HG03460 (cell line): ENCODE measurements around the gene ITPRID1.
"Not testable (repeated sequence)": the region's sequence is repeated elsewhere in the genome, so short reads cannot be mapped to it uniquely, and the experiment has no call there.

ENCODE experiments used
- ATAC-seq: cut with Tn5 transposase; IDR thresholded peaks from one replicate; pipeline ENCODE4 v1.9.1; 2021; ENCODE audit not compliant: unreplicated experiment

Gene ITPRID1

DNA sequence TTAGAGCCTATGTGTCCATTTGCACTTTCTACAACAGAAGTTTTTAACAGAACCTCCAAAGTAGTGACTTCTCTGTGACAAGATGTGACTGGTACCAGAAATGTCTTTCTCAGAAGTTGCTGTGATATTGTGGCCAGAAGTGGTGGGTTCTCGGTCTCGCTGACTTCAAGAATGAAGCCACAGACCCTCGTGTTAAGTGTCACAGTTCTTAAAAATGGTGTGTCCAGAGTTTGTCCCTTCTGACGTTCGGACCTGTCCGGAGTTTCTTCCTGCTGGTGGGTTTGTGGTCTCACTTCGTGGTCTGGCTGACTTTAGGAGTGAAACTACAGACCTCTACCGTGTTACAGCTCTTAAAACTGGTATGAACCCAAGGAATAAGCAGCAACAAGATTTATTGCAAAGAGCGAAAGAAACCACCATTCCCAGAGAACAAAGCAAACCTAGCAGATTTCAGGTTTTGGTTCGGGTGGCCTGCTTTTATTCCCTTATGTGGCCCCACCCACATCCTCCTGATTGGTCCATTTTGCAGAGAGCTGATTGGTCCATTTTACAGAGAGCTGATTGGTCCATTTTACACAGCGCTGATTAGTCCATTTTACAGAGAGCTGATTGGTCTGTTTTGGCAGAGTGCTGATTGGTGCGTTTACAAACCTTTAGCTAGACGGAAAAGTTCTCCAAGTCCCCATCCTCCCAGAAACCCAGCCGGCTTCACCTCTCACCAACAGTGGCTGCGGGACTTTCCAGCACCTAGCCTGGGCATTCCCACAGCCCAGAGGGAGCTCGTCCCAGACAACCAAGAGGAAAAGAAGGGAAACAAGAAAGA lies 3.0 kb downstream of the ITPRID1 start:
- ATAC-seq = no peak

DNA sequence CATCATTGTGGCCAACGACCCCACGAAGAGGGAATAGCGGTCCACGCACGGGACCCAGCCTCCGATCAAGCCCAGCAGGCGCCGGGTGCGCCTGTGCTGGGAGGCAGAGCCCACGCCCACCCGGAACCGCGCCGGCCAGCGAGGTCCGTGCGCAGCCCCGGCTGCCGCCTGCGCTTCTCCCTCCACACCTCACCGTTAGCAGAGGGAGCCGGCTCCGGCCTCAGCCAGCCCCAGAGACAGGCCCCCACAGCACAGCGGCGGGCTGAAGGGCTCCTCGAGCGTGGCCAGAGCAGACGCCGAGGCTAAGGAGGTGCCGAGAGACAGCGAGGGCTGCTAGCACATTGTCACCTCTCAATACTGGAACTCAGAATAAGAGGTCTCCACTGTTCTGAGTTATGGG lies 3.6 kb downstream of the ITPRID1 start:
- no peak for ATAC-seq

DNA sequence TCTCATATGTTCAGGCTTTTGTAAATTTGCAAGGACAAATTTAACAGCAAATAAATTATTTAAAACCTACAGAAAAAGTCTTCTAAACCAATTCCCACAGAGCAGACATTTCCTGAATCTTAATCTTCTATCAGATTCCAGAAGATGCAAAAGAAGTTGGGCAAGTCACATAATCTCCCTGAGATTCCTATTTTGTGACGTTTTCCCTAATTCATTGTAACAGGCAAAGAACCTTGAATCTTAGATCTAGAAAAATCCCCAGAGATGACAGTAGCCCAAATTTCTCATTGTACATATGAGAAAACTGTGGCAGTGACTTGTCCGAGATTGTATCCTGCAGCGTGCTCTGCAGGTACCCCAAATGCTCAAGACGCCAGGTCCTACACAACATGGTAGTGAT lies 4.9 kb downstream of the ITPRID1 start:
- ATAC-seq = no peak

GRCh38 chr7:31521336-31522010 lies 7.6 kb downstream of the ITPRID1 start:
- ATAC-seq = no peak

- no peak for ATAC-seq
These were observed 13.0 kb downstream of the ITPRID1 start for GRCh38 chr7:31526864-31527263.

DNA sequence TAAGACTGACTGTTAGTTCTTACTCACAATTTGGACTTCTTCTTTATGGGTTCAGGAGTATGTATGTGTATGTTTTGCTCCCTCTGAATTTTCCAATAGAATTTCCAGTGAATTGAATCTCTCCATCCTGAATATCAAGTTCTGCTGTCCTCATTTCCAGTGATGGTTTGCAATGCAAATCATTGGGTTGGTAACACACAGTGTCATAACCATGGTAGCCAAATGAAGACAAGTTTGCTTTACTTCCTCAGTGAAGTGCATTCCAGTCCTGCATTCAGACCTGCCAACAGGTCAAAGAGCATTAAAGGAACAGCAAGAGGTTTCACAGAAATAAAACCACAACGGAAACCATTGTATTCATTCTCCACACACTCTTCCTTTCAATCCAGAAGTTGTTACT lies 15.2 kb downstream of the ITPRID1 start:
- ATAC-seq = no peak

GRCh38 chr7:31540651-31541185 lies 26.8 kb downstream of the ITPRID1 start:
- not testable (repeated sequence) for ATAC-seq

DNA sequence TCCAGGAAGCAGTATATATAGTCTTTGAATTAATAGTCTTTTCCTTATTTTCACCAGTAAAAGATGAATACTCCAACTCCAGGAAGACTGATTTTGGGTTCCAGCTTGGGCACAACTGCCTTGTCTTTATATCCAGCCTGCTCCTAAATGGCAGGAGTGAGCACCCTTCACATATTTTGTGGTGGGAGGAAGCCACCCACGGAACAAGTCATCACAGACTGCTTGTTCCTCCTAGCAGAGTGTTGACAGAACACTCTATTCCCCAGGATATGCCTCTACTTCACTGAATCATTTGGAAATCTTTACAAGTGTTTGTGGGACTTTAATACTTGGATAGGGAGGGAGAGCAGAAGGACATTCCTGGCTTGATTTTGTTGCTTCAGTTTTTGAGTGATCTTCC lies 31.7 kb downstream of the ITPRID1 start:
- ATAC-seq = no peak

DNA sequence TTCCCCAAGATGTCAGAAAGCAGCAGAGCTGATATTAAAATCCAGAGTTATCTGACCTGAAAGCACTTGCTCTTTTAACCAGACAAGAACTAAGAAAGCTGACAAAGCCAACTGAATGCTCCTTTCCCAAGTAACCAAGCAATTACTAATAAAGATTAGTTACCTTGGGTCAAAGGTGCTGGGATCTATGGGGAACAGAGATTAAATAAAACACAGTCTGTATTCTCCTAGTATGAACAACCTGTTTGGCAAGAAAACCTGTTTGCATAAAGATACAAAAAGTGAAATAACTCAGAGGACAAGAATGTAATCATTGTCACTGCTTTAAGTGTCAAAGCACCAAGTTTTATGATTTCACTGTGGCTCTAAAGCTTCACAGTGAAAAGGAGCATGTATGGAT lies 35.7 kb downstream of the ITPRID1 start:
- no peak for ATAC-seq

- ATAC-seq = no peak
These were observed 36.5 kb downstream of the ITPRID1 start for GRCh38 chr7:31550432-31550831.

GRCh38 chr7:31553661-31554081 lies 39.8 kb downstream of the ITPRID1 start:
- ATAC-seq = no peak

GRCh38 chr7:31562002-31562401 lies 48.1 kb downstream of the ITPRID1 start:
- no peak for ATAC-seq

GRCh38 chr7:31563522-31563921 lies 49.6 kb downstream of the ITPRID1 start:
- ATAC-seq = no peak

- no peak for ATAC-seq
These were observed 50.1 kb downstream of the ITPRID1 start for GRCh38 chr7:31563951-31564350.

- no peak for ATAC-seq
These were observed 50.8 kb downstream of the ITPRID1 start for GRCh38 chr7:31564661-31565060.

- ATAC-seq = no peak
These were observed 55.6 kb downstream of the ITPRID1 start for GRCh38 chr7:31569528-31569927.

DNA sequence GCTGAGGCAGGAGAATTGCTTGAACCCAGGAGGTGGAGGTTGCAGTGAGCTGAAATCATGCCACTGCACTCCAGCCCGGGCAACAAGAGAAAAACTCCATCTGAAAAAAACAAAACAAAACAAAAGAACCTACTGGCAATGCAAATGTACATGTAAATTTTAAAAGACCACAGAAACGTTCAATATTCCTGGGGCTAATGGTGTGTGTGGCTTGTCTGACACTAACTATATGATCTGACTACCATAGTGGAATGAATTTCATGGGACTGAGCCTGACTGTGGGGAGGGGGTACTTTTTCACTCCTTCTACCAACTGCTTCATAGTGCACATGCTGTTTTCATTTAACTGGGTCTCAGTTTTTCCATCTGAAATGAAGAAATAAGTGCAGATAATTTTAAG lies 69.6 kb downstream of the ITPRID1 start:
- ATAC-seq = no peak

DNA sequence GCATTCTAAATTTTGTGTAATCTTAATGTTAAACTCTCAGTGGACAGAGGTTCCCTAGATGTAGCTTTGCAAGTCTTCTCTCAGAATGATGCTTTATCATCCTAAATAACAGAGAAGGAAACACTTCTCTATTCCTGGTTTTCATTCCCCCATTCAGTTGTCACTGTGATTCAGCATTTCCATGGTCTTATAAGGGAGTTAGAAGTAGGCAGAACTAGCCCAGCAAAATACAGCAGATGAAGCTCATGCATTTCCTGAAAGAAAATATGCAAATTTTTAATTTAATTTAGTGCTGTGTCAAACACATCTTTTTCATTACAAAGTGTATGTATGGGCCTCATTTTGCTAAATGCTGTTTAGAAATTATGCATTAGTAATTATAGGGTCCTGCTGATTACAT lies 70.1 kb downstream of the ITPRID1 start:
- ATAC-seq = no peak

GRCh38 chr7:31595390-31595789 lies 81.5 kb downstream of the ITPRID1 start:
- no peak for ATAC-seq

DNA sequence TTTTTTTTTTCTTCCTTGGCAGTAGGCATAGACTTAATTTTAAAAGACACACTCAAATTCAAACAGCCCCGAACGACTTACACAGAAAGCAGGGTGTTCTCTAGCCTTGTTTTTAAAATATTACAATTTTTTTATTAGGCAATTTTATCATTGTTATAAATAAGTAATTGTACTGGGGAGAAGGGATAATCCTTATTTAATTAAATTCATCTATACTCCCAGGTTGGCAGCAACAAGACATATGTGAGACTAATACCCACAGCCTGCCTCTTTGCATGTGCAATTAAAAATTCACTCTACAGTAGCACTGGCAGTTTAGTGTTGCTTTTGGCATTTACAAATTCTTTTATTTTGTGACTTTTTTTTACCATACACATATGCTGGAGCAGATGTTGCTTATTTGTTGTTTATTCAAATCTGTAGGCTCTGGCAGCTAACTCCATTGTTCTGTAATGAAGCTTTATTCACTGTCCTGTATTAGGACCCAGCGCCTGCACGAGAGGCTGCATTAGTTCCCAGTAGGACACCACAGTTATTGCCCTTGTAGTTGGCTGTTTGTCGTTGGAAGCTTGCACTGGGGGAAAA lies 88.2 kb downstream of the ITPRID1 start:
- ATAC-seq = no peak

GRCh38 chr7:31603046-31603445 lies 89.2 kb downstream of the ITPRID1 start:
- ATAC-seq = no peak

GRCh38 chr7:31613604-31614003 lies 99.7 kb downstream of the ITPRID1 start:
- no peak for ATAC-seq
